ENCODE data around the gene KIRREL2. TPM values are rescaled to one million over a fixed set of nuclear protein-coding genes. Genes with fewer than 3 reads are reported as not detected.

KIRREL2 gene
- total RNA-seq, 1 donor from 2014 or later, result 0.18 TPM

DNA sequence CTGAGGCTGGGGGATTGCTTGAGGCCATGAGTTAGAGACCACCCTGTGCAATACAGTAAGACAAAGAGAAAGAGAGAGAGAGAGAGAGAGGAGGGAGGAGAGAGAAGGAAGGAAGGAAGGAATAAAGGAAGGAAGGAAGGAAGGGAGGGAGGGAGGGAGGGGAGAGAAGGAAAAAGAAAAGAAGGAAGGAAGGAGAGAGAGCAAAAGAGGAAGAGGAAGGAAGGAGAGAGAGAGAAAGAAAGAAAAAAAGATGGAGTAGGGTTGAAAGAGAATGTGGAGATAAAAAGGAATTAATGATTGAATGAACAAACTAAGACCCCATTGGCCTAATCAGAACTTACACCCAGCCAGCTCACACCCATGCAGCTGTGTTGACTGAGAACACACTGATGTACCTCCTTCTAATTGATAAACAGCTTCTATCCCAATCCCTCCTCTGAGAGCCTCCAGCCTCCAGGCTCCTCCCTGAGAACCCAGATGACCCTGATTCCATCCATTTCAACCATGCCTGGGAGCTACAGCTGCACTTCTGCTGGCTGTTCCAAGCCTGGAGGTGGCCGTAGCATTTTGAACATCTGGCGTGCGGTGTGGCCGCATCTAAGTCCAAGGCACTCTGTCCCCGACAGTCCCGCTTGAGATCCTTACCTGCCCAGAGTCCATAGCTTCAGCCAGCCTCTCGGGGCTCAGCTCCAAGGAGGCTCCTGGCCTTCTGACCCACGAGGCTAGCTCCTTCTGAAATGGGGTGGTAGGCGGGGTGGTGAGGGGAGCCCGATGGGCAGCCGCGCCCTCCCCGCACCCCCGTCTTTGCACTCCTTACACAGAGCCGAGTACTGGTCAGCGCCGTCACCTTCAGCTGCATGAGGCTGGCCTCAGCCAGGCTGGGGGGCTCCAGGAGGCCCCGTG is 45.1 kb upstream of the KIRREL2 start:
- no peaks in the 10 kb centered on the region for H3K79me2 ChIP-seq (ENCODE audit: insufficient read depth, low read length)
- peaks cover 3% of the 10 kb centered on the region for H3K27me3 ChIP-seq (ENCODE audit: insufficient read depth, low read length)
- no peaks in the 10 kb centered on the region for H3K36me3 ChIP-seq (ENCODE audit: insufficient read depth, low read length)
- no peak overlapping the region for H3K4me3 Mint-ChIP-seq (ENCODE audit: unreplicated experiment)
- no peaks in the 10 kb centered on the region for H3K4me1 ChIP-seq (ENCODE audit: insufficient read depth, low read length)
- H3K9me3 Mint-ChIP-seq (ENCODE audit: unreplicated experiment), result no peaks in the 10 kb centered on the region
- TF ChIP-seq, protein P1, sequence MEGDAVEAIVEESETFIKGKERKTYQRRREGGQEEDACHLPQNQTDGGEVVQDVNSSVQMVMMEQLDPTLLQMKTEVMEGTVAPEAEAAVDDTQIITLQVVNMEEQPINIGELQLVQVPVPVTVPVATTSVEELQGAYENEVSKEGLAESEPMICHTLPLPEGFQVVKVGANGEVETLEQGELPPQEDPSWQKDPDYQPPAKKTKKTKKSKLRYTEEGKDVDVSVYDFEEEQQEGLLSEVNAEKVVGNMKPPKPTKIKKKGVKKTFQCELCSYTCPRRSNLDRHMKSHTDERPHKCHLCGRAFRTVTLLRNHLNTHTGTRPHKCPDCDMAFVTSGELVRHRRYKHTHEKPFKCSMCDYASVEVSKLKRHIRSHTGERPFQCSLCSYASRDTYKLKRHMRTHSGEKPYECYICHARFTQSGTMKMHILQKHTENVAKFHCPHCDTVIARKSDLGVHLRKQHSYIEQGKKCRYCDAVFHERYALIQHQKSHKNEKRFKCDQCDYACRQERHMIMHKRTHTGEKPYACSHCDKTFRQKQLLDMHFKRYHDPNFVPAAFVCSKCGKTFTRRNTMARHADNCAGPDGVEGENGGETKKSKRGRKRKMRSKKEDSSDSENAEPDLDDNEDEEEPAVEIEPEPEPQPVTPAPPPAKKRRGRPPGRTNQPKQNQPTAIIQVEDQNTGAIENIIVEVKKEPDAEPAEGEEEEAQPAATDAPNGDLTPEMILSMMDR (IDR thresholded peaks at IDR 0.05; ENCODE audit: insufficient read depth, low read depth, low read length), result no peak
- TF ChIP-seq EZH2 (IDR thresholded peaks at IDR 0.05; ENCODE audit: insufficient read depth, low read length), result no peak
- H3K4me2 ChIP-seq (ENCODE audit: low read length), result no peak overlapping the region
- H3K4me3 ChIP-seq (ENCODE audit: insufficient read depth, low read depth, low read length), result no peak overlapping the region
- FAIRE-seq (no peak), DNase-seq (ENCODE audit: low read depth) (no peak)
- no peak overlapping the region for H3K27ac ChIP-seq (ENCODE audit: low read depth, low read length)
- no peak overlapping the region for H2AFZ ChIP-seq (ENCODE audit: low read depth, low read length)
- H3K27me3 Mint-ChIP-seq (ENCODE audit: low read depth, unreplicated experiment), result peaks cover 35% of the 10 kb centered on the region
- H3K4me1 Mint-ChIP-seq (ENCODE audit: low read depth, unreplicated experiment), result no peaks in the 10 kb centered on the region
- no peaks in the 10 kb centered on the region for H3K9me3 ChIP-seq (ENCODE audit: insufficient read depth, low read depth, low read length)
- H3K36me3 Mint-ChIP-seq (ENCODE audit: low read depth, unreplicated experiment), result no peaks in the 10 kb centered on the region
- H4K20me1 ChIP-seq (ENCODE audit: insufficient read depth, low read length), result no peaks in the 10 kb centered on the region
- no peak overlapping the region for H3K27ac Mint-ChIP-seq (ENCODE audit: unreplicated experiment)
- H3K9ac ChIP-seq (ENCODE audit: low read length), result no peak overlapping the region

DNA sequence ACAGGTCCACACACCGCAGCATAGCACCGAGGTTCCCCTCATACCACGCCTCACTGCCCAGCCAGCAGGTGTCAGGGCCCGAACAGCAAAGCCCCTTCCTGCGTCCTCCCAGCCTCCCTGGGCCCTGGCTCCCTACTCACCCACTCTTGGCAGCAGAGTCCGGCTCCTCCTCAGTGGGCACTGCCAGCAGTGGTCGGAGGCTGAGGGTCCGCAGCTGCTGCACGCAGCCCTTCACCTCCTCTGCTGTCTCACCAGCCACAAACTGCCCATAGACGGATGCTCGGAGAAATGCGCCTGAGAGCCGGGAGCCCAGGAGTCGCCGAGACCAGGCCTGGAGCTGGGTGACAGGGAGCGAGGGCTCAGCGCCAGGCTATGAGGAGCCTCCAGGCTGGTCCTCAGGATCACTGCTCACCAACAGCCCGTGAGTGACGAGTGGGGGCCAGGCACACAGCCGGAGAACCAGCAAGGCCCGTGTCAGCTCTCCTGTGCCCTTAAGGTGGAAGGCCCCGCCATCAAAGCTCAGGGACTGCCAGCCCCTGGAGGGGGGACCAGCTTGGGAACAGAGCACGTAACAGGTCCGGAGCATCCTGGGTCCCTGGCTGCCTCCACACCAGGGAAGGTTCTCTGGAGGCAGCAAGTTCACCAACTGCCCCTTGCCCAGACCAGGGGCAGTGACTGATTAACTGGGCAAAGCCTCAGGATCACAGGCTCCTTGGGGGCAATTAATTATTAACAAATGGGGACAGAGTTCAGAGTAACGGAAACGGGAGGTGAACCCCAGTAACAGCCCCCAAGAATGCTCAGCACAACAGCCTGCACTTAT is 44.3 kb upstream of the KIRREL2 start, which contains the start of gene PRODH2:
PRODH2 (minus strand) TSS at position 626 of the 823 bp plus-strand sequence; CDS start at position 586, 40 bp downstream.
- Mint-ChIP-seq H3K4me3 (ENCODE audit: unreplicated experiment) (peak within 1 kb of the TSS; percentile 27), H3K27ac (ENCODE audit: unreplicated experiment) (no peak within 1 kb of the TSS), H3K27me3 (ENCODE audit: low read depth, unreplicated experiment) (peaks cover 33% of the 10 kb centered on the region), H3K36me3 (ENCODE audit: low read depth, unreplicated experiment) (no peaks in the 10 kb centered on the region), H3K9me3 (ENCODE audit: unreplicated experiment) (no peaks in the 10 kb centered on the region), H3K4me1 (ENCODE audit: low read depth, unreplicated experiment) (no peaks in the 10 kb centered on the region)
- Histone ChIP-seq H3K9ac (ENCODE audit: low read length) (no peak within 1 kb of the TSS), H2AFZ (ENCODE audit: low read depth, low read length) (no peak within 1 kb of the TSS), H4K20me1 (ENCODE audit: insufficient read depth, low read length) (no peaks in the 10 kb centered on the region), H3K4me2 (ENCODE audit: low read length) (no peak within 1 kb of the TSS), H3K27ac (ENCODE audit: low read depth, low read length) (no peak within 1 kb of the TSS), H3K9me3 (ENCODE audit: insufficient read depth, low read depth, low read length) (no peaks in the 10 kb centered on the region), H3K4me1 (ENCODE audit: insufficient read depth, low read length) (no peaks in the 10 kb centered on the region), H3K4me3 (ENCODE audit: insufficient read depth, low read depth, low read length) (no peak within 1 kb of the TSS), H3K79me2 (ENCODE audit: insufficient read depth, low read length) (no peaks in the 10 kb centered on the region), H3K27me3 (ENCODE audit: insufficient read depth, low read length) (peaks cover 3% of the 10 kb centered on the region), H3K36me3 (ENCODE audit: insufficient read depth, low read length) (no peaks in the 10 kb centered on the region)
- FAIRE-seq, result no peak
- DNase-seq (ENCODE audit: low read depth), result no peak
- TF ChIP-seq, protein P1 (IDR thresholded peaks at IDR 0.05; ENCODE audit: insufficient read depth, low read depth, low read length), result no peak
- TF ChIP-seq EZH2 (IDR thresholded peaks at IDR 0.05; ENCODE audit: insufficient read depth, low read length), result no peak

All from astrocyte (in vitro differentiated cells and primary cell).